ENCODE data around the gene DTL.
A peak's percentile ranks its signal among the peaks of the same experiment; 100 is the strongest.
"Not testable (repeated sequence)": the region's sequence is repeated elsewhere in the genome, so short reads cannot be mapped to it uniquely, and the experiment has no call there.

The DTL gene, protein sequence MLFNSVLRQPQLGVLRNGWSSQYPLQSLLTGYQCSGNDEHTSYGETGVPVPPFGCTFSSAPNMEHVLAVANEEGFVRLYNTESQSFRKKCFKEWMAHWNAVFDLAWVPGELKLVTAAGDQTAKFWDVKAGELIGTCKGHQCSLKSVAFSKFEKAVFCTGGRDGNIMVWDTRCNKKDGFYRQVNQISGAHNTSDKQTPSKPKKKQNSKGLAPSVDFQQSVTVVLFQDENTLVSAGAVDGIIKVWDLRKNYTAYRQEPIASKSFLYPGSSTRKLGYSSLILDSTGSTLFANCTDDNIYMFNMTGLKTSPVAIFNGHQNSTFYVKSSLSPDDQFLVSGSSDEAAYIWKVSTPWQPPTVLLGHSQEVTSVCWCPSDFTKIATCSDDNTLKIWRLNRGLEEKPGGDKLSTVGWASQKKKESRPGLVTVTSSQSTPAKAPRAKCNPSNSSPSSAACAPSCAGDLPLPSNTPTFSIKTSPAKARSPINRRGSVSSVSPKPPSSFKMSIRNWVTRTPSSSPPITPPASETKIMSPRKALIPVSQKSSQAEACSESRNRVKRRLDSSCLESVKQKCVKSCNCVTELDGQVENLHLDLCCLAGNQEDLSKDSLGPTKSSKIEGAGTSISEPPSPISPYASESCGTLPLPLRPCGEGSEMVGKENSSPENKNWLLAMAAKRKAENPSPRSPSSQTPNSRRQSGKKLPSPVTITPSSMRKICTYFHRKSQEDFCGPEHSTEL

DNA sequence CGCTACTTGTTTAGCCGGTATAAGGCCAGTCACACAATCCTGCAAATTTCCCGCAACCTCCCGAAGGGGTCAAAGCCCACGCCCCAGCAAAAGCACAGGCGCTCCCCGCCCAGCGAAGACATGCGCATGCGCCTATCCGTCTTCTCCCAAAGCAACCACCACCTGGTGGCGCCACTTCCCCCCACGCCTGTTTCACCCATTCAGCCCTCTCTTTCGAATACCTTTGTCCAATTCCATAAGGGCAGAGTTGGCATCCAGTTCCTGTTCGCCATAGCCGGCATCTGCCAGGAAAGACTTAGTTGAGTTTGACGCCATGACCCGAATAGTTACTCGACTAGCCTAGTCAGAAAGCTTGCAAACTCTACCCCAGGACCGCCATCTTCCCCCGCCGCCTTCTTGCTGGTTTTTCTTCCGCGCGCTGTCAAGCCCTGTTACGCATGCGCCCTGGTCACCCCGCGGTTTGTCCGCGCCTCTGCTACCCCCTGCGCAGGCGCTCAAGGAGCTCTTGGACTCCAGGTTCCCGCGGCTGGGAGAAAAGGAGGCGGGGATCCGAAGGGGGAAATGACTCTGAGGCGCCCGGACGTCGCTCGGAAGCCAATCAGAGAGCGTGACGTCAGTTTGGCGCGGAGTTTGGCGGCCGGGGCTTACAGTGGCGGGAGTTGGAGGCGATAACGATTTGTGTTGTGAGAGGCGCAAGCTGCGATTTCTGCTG, at the start of gene DTL, which contains the start of gene INTS7:
TSS of gene DTL (plus strand) at position 626 of the 712 bp plus-strand sequence. CDS start 143 bp downstream, outside the sequence.
TSS of gene INTS7 (minus strand) at position 435 of the 712 bp plus-strand sequence. CDS start at position 315, 120 bp downstream.
- DNase-seq = peak; percentile 96

- DNase-seq = no peak
These were observed 48.8 kb upstream of the DTL start for GRCh38 chr1:211986628-211987254.

DNA sequence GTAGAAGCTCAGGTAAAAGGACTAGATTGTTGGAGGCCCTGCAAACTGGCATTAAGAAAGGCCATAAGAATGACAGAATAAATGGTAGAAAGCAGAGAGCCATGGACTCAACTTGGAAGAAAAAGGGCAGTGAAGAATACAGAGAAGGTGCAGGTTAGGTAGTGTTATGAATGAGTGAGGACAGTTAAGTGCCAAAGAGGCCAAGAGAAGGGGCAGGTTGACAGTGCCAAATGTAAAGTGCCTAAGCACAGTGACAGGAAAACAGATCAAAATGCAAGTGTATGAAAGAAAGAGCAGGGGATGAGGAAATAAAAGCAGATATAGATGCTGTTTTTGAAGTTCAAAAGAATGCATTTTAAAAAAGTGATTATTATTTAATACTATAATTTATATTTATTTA, 43.9 kb upstream of the DTL start:
- no peak for DNase-seq

DNA sequence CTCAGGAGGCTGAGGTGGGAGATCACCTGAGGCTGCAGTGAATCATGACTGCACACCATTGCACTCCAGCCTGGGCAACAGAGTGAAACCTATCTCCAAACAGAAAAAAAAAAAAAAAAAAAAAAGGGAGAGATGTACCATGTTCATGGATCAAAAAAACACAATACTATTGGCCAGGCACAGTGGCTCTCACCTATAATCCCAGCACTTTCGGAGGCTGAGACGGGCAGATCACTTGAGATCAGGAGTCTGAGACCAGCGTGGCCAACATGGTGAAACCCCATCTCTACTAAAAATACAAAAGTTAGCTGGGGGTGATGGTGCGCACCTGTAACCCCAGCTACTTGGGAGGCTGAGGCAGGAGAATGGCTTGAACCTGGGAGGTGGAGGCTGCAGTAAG, 38.1 kb upstream of the DTL start:
- DNase-seq = not testable (repeated sequence)

DNA sequence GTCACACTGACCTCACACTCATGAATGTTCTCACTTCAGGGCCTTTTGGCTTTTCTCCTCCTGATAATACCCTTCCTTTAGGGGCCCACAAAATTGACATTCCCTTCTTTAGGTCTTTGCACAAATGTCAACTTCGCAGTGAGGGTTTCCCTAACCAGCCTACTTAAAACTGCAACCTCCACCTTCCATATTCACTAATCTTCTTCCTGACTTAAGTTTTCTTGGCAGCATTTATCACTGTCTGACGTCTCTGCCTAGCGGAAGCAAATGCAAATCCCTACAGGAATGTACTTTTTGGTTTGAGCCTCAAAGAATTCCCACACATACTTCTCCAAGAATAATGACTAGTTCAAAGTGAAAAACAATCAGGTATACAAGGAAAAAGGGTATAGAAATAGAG, 33.0 kb upstream of the DTL start:
- no peak for DNase-seq

DNA sequence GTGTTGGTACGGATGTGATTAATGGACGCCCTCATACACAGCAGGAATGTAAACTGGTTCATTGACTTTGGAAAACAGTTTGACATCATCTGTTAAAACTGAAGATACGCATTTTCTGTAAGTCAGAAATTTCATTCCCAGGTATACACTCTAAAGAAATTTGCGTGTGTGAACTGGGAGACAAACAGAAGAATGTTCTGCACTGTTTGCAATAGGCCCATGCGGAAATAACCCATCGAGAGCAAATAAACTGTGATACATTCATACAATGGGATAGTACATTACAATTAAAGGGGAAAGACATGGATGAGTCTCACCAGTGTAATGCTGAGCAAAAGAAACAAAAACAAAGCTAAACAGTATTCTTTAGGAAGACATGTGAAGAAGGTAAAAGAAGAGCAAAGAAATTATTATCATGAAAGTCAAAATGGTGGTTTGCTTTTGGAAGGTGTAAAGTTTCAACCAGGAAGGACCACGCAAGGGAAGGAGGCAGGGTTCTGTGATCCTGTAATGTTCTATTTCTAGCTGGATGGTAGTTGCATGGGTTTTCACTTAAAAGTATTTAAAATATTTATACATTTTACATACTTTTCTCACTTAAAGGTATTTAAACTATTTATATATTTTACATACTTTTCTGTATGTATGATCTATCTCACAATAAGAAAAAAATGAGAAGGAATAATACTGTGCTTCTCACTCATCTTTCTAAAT, 30.5 kb upstream of the DTL start:
- DNase-seq = no peak

GRCh38 chr1:212007178-212007577, 28.4 kb upstream of the DTL start:
- DNase-seq = no peak

DNA sequence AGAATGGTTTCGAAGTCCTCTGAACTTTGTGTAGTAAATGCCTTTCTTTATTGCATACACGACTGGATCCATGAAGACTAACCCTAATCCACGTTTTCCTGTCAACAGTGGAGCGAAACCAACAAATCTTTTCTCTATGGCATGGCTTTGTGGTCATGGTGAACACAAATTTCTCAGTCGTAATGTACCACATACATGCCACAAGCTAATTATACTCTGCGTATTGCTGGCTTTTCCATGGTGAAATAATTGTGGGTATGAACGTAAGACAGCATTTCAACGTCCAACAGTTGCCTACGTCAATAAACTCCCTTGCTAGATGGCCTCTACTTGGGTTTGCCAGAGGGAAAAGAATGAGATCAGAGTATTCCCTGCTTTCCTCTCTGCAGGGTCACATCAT, 27.7 kb upstream of the DTL start:
- DNase-seq = no peak

- DNase-seq = no peak
These were observed 26.0 kb upstream of the DTL start for GRCh38 chr1:212009561-212009960.

DNA sequence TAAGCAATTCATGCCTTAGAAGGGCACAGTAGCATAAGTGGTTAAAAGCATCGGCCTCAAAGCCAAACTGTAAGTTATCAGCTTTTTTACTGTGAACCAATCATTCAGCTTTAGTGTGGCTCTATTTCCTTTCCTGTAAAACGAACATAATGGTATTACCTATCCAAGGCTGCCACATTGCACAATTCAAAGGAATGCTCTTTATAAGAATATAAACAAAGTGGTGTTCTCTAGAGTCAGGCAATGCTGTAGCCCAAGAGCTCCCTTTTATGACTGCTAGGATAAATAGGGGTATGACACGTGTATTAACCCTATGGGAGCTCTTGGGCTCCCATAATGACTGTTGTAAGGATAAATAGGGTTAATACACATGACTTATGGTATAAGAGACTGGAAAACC, 25.5 kb upstream of the DTL start:
- DNase-seq = no peak

DNA sequence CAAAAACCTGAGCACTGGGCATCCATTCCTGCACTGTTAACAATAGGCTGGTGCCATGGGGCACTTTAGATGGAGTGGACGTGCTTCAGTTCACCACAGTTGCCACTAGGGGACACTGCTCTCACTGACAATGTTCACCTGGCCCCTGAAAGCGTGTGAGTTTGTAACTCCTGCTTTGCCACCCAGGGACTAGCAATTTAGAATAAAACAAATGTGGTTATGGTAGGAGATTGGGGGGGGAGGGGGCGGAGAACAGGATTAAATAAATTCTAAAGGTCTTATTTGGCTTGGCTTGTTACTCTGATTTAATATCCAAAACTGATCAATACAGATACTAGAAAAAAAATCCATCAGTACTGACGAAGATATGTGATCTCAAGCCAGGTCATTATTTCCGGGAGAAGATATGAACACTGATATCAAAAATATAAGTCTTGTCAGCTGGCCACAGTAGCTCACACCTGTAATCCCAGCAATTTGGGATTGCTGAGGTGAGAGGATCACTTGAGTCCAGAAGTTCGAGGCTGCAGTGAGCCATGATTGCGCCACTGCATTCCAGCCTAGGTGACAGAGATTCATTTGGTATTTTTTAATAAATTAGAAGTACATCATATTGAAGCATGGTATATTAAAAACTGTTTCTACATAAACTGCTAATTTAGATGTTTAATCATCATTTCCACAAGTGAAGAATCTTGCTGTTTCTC, 23.4 kb upstream of the DTL start:
- peak; percentile 62 for DNase-seq

DNA sequence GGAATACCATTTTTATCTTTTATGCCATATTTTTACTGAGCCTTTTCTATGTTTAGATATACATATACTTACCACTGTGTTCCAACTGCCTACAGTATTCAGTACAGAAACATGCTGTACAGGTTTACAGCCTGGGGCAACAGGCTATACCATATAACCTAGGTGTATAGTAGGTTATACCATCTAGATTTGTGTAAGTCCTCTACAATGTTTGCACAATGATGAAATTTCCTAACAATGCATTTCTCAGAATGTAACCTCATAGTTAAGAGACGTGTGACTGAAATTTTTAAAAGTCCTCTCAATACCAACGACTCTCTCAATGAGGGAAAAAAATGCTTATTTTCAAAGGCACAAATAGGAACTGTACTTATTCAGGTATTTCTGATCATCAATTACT, 21.9 kb upstream of the DTL start:
- DNase-seq = no peak

DNA sequence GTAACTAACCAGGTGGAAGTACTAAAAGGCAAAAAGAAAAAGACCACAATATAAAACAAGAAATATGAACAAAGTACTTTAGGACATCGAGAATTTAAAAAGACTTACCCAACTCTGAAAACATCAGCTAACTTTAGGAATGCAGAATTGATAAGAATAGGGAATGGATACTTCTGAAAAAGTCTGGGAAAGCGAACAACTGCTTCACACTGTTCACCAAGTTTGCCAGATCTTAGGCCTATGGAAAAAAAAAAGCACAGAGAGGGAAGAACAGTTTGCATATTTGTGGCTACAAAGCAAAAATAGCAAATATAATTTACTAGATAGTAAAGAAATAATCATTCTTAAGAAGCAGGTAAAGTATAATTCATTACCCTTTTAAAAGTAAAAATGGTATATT, 14.6 kb upstream of the DTL start:
- no peak for DNase-seq

GRCh38 chr1:212021563-212021962, 14.0 kb upstream of the DTL start:
- DNase-seq = no peak

- DNase-seq = not testable (repeated sequence)
These were observed 12.6 kb upstream of the DTL start for GRCh38 chr1:212022908-212023307.

- no peak for DNase-seq
These were observed 10.9 kb upstream of the DTL start for GRCh38 chr1:212024469-212025149.

GRCh38 chr1:212027727-212028126, 7.8 kb upstream of the DTL start:
- not testable (repeated sequence) for DNase-seq

DNA sequence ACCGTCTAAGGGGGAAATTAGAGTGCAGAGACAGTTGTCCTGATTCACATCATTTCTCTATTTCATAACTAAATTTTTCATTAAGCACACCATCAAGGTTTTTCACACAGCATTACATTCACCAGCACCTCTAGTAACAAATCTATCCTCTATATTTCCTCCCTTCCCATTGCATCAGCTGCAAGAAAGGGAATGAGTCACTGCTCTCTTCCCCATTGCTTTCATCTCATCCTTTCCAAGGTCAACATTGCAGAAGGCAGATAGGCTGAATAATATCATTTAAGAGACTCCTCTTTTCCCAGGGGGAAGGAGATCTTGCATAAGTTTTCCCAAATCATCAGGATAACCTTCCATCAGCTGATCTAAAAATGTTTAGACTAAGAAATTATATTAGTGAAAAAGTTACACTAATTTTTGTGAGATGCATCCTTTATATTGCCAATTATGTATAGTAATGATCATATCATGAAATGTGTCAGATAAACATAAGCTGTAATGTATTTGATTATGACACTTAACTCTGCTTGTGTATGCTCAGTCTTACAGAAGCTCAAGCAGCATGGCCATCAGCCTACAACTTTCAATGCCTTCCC, 4.5 kb upstream of the DTL start:
- DNase-seq = no peak

GRCh38 chr1:212034516-212035122, 929 bp upstream of the DTL start:
- no peak for DNase-seq
